IPS-15b (cell line): ENCODE data around the gene ATXN7L2.
"Not testable (repeated sequence)": the region's sequence is repeated elsewhere in the genome, so short reads cannot be mapped to it uniquely, and the experiment has no call there.

Experiments
- H3K27me3 ChIP-seq: one replicate; pipeline ENCODE4 v1.6.1; 2013; ENCODE audit warnings: low read length; ENCODE audit not compliant: control insufficient read depth, insufficient read depth
- H3K36me3 ChIP-seq: one replicate; pipeline ENCODE4 v1.6.1; 2013; ENCODE audit warnings: low read length; ENCODE audit not compliant: control insufficient read depth, insufficient read depth
- H3K4me1 ChIP-seq: one replicate; pipeline ENCODE4 v1.6.1; 2013; ENCODE audit warnings: mild to moderate bottlenecking, low read length; ENCODE audit not compliant: control insufficient read depth, insufficient read depth
- H3K4me3 ChIP-seq: one replicate; pipeline ENCODE4 v1.5.1; 2013; ENCODE audit warnings: low read depth, low read length
- H3K9ac ChIP-seq: one replicate; pipeline ENCODE4 v1.6.1; 2013; ENCODE audit warnings: low read depth, mild to moderate bottlenecking, low read length
- H3K9me3 ChIP-seq: one replicate; pipeline ENCODE4 v1.6.1; 2013; ENCODE audit warnings: mild to moderate bottlenecking, low read length; ENCODE audit not compliant: control insufficient read depth, insufficient read depth

ATXN7L2 gene

GRCh38 chr1:109483672-109484518, at the start of gene ATXN7L2:
TSS of gene ATXN7L2 (plus strand) at chr1:109483905. CDS start at chr1:109483954, 49 bp downstream.
- Histone ChIP-seq H3K9me3 (no peaks in the 10 kb centered on the region), H3K27me3 (peaks cover 2% of the 10 kb centered on the region), H3K9ac (peak within 1 kb of the TSS; percentile 85), H3K4me3 (peak within 1 kb of the TSS; percentile 96), H3K36me3 (peaks cover 11% of the 10 kb centered on the region), H3K4me1 (peaks cover 3% of the 10 kb centered on the region)

- H3K9ac ChIP-seq: no peak overlapping the region
- H3K4me3 ChIP-seq: no peak overlapping the region
- no peaks in the 10 kb centered on the region for H3K9me3 ChIP-seq
- H3K27me3 ChIP-seq: no peaks in the 10 kb centered on the region
- no peaks in the 10 kb centered on the region for H3K36me3 ChIP-seq
- no peaks in the 10 kb centered on the region for H3K4me1 ChIP-seq
Observed at GRCh38 chr1:109434484-109434883, 49.2 kb upstream of the ATXN7L2 start.

- no peaks in the 10 kb centered on the region for H3K27me3 ChIP-seq
- H3K4me3 ChIP-seq: no peak overlapping the region
- H3K4me1 ChIP-seq: no peaks in the 10 kb centered on the region
- no peak overlapping the region for H3K9ac ChIP-seq
- H3K36me3 ChIP-seq: no peaks in the 10 kb centered on the region
- no peaks in the 10 kb centered on the region for H3K9me3 ChIP-seq
Observed at GRCh38 chr1:109438798-109439297, 44.9 kb upstream of the ATXN7L2 start.

- H3K4me1 ChIP-seq: no peaks in the 10 kb centered on the region
- H3K9ac ChIP-seq: no peak overlapping the region
- H3K4me3 ChIP-seq: no peak overlapping the region
- H3K9me3 ChIP-seq: no peaks in the 10 kb centered on the region
- no peaks in the 10 kb centered on the region for H3K27me3 ChIP-seq
- no peaks in the 10 kb centered on the region for H3K36me3 ChIP-seq
Observed at GRCh38 chr1:109441069-109441468, 42.6 kb upstream of the ATXN7L2 start.

GRCh38 chr1:109443476-109443875, 40.2 kb upstream of the ATXN7L2 start:
- Histone ChIP-seq H3K4me3 (no peak overlapping the region), H3K27me3 (no peaks in the 10 kb centered on the region), H3K9me3 (no peaks in the 10 kb centered on the region), H3K36me3 (no peaks in the 10 kb centered on the region), H3K4me1 (no peaks in the 10 kb centered on the region), H3K9ac (no peak overlapping the region)

- Histone ChIP-seq H3K27me3 (no peaks in the 10 kb centered on the region), H3K9me3 (no peaks in the 10 kb centered on the region), H3K9ac (no peak overlapping the region), H3K36me3 (no peaks in the 10 kb centered on the region), H3K4me3 (no peak overlapping the region), H3K4me1 (no peaks in the 10 kb centered on the region)
Observed at GRCh38 chr1:109444346-109444745, 39.4 kb upstream of the ATXN7L2 start.

GRCh38 chr1:109445949-109446695, 37.6 kb upstream of the ATXN7L2 start:
- not testable (repeated sequence) for H3K27me3 ChIP-seq, H3K9ac ChIP-seq, H3K9me3 ChIP-seq, H3K36me3 ChIP-seq, H3K4me3 ChIP-seq, H3K4me1 ChIP-seq

GRCh38 chr1:109447524-109447923, 36.2 kb upstream of the ATXN7L2 start:
- Histone ChIP-seq H3K9me3 (no peaks in the 10 kb centered on the region), H3K4me1 (no peaks in the 10 kb centered on the region), H3K4me3 (no peak overlapping the region), H3K9ac (no peak overlapping the region), H3K27me3 (no peaks in the 10 kb centered on the region), H3K36me3 (no peaks in the 10 kb centered on the region)

GRCh38 chr1:109454497-109455133, 29.1 kb upstream of the ATXN7L2 start:
- Histone ChIP-seq H3K27me3 (no peaks in the 10 kb centered on the region), H3K9me3 (peaks cover 3% of the 10 kb centered on the region), H3K4me3 (no peak overlapping the region), H3K36me3 (no peaks in the 10 kb centered on the region), H3K9ac (no peak overlapping the region), H3K4me1 (no peaks in the 10 kb centered on the region)

GRCh38 chr1:109457819-109458218, 25.9 kb upstream of the ATXN7L2 start:
- peaks cover 3% of the 10 kb centered on the region for H3K9me3 ChIP-seq
- no peaks in the 10 kb centered on the region for H3K27me3 ChIP-seq
- no peaks in the 10 kb centered on the region for H3K36me3 ChIP-seq
- no peaks in the 10 kb centered on the region for H3K4me1 ChIP-seq
- no peak overlapping the region for H3K9ac ChIP-seq
- H3K4me3 ChIP-seq: no peak overlapping the region

GRCh38 chr1:109466125-109466451, 17.6 kb upstream of the ATXN7L2 start:
- H3K27me3 ChIP-seq: peaks cover 39% of the 10 kb centered on the region
- peak overlapping the region; percentile 72 for H3K4me3 ChIP-seq
- no peaks in the 10 kb centered on the region for H3K9me3 ChIP-seq
- H3K4me1 ChIP-seq: peaks cover 14% of the 10 kb centered on the region
- no peaks in the 10 kb centered on the region for H3K36me3 ChIP-seq
- no peak overlapping the region for H3K9ac ChIP-seq
